GM19240 (cell line): Measurements from ENCODE around the gene ZNF536.
"Not testable (repeated sequence)": the region's sequence is repeated elsewhere in the genome, so short reads cannot be mapped to it uniquely, and the experiment has no call there.

Source experiments
- DNase-seq: peaks from one replicate; pipeline ENCODE4 v3.0.0; 2011; ENCODE audit warnings: low spot score; ENCODE audit not compliant: insufficient read length

The ZNF536 gene

DNA sequence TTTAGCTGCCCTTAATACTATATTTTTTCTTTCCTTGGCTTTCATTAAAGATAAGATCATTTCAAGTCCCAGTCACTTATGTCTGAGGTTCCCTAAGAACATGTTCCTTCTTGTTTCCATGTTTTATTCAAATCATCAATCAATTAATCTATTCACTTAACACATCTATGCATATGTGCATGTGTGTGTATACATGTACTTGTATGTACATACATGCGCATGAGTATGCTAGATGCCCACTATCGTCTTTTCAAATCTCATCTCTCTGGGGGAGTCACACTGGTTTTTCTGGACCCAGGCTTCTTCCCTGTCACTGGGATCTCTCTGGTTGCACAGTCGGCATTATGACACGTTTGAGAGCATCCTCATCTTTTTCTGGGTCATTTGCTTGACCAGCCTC, 108.9 kb downstream of the ZNF536 start:
- no peak for DNase-seq

DNA sequence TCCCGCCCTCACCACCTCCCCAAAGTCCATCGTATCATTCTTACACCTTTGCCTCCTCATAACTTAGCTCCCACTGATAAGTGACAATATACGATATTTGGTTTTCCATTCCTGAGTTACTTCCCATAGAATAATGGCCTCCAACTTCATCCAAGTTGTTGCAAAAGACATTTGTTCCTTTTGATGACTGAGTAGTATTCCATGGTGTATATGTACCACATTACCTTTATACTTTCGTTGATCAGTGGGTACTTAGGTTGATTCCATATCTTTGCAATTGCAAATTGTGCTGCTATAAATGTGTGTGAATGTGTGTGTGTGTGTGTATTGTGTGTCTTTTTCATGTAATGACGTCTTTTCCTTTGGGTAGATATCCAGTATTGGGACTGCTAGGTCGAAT, 109.6 kb downstream of the ZNF536 start:
- no peak for DNase-seq

DNA sequence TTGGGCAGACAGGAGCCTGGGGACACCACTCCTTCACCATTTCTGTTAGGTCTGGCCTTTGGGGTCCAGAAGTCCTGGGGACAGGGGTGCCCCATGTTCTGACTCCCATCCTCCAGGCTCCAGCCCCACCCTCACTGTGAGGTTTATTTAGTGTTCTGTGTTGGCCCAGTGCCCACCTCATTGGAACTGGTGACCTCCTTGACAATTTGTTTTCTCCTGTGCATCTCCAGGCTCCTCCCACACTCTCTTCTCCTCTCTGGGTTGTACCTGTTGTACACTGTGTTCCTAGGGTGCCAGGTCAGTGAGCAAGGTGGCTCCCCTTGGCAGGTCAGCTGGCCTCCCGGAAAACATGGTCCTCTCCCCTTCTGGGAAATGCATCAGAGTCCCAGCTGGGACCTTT, 110.8 kb downstream of the ZNF536 start:
- no peak for DNase-seq

DNA sequence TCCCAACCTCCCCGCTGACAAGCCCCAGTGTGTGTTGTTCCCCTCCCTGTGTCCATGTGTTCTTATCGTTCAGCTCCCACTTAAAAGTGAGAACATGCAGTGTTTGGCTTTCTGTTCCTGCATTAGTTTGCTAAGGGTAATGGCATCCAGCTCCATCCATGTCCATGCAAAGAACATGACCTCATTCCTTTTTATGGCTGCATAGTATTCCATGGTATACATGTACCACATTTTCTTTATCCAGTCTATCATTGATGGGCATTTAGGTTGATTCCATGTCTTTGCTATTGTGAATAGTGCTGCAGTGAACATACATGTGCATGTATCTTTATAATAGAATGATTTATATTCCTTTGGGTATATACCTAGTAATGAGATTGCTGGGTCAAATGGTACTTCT, 114.1 kb downstream of the ZNF536 start:
- DNase-seq = not testable (repeated sequence)

DNA sequence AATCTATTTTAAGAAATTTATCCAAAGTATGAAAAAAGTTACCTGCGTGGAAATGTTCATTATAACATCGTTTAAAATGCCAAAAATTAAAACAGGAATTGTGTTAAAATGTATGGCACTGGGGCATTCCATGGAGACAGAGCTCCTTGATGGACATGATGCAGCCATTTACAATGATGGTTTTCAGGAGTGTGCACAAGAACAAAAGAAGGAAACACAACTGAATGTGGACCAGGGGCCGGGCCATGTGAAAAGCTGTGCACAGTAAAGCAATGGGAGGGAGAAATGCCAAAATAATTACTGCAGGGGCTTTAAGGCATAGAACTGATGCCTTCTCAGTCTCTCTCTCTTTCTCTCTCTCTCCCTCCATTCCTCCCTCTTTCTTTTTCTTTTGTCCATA, 115.0 kb downstream of the ZNF536 start:
- no peak for DNase-seq

DNA sequence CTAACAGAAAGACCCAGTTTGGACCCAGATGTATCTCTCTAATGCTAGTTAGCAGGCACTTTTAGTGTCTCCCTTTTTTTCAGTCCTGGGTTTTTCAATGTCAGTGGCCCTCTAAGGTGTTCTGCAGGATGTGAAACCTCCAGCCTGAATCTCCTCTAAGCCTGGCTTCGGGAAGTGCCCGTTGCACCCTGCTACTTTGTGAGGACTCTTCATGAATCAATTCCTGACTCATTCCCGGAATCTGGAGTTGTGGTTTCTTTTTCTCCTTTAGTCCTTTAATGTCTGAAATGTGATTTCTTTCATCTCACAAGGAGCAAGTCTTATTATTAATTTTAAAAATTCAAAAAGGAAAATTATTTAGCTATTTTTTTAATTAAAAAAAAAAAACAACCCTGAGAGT, 116.0 kb downstream of the ZNF536 start:
- DNase-seq = no peak

DNA sequence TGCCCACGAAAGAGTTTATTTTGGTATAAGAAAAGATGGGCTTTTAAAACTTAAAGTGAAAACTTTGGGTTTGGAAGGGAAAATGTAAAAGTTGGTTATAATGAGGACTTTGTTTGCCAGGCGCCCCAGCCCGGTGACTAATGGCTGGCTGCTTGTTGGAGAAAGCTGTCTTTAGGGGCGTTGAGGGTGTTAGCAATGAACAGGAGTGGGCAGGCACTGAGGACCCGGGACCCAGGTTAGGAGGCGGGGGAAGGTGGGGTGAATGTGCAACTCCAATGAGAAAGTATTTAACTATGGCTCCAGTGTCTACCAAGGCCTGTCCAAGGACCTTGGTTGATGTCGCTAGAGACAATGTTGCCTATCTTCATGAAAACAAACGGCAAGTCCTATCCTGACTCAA, 118.6 kb downstream of the ZNF536 start:
- no peak for DNase-seq

DNA sequence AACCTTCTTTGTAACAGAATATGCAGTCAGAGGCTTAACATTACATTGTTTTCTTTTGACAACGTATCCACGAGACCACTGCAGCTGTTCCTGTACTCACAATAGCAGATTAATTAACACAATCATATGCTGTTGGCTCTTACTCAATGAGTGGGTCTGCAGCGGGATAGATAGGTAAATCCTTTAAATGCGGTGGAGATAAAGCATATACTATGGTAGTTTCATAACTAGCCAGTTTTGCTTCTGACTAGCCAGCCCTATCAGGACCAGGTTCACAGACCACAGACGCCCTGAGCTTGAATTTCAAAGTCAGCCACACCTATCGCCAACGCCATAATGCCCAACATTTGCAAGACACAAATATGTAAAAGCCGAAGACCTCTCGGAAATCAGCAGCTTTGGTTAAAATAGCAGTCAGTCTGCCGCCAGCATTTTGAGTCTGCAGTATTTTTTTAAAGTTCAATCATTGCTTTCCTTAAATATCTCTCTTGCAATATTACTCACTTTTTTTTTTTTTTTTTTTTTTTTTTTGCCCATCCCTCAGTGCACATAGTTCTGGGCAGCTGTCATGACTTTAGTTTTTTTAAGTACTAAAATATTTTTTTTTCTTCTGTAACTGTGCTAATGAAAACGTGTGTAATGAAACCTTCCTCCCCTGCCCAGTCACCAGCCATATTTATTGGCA, 120.5 kb downstream of the ZNF536 start:
- no peak for DNase-seq

DNA sequence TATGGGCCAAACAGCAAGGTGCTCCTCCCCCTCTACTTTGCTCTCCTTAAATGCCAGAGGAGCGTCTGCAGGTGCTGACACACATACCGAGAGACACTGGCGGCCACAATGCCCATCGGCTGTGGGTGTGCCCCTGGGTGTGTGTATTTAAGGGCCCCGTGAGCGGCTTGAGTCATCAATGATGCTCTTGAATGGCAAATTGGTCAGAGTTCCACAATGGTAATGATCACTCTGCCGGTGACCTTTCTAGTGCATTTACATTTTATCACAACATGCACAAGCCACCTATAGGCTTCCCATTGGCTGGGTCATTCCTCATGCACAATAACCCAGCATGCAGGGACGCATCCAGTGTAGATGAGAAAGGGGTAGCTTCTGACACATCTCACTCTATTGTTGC, 124.8 kb downstream of the ZNF536 start:
- DNase-seq = no peak

DNA sequence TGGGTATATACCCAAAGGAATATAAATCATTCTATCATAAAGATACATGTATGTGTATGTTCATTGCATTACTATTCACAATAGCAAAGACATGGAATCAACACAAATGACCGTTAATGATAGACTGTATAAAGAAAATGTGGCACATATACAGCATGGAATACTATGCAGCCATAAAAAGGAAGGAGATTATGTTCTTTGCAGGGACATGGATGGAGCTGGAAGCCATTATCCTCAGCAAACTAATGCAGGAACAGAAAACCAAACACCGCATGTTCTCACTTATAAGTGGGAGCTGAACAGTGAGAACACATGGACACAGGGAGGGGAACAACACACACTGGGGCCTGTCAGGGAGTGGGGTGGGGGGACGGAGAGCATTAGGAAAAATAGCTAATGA, 125.9 kb downstream of the ZNF536 start:
- DNase-seq = not testable (repeated sequence)

DNA sequence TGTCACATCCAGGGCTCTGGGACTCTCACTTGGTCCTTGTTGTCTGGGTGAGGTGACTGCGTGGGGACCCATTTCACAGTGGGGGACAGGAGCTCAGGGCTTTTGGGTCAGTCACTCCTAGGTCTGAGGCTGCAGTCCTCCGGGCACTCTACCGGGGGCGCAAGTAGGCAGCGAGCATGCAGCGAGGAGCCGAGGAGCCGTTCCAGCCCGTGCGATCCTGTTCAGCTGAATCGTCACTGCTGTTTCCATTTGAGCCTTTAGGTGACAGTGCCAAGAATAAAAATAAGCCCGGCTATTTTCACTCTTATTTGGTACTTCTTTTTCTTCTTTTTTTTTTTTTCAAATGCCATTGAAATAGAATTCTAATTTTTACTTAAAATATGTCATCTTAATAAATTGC, 126.5 kb downstream of the ZNF536 start:
- DNase-seq = no peak

DNA sequence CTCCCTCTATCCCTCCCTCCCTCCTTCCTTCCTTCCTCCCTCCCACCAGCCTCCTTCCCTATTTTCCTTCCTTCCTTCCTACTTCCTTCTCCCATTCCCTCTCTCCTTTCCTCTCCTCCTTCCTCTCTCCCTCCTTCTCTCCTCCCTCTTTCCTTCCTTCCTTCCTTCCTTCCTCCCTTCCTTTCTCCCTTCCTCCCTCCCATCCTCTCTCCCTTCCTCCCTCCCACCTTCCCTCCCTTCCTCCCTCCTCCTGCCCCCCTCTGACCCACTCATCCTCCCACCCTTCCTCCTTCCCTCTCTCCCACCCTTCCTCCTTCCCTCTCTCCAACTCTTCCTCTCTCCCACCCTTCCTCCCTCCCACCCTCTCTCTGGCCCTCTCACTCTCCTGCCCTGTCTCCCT, 132.1 kb downstream of the ZNF536 start:
- DNase-seq = no peak

DNA sequence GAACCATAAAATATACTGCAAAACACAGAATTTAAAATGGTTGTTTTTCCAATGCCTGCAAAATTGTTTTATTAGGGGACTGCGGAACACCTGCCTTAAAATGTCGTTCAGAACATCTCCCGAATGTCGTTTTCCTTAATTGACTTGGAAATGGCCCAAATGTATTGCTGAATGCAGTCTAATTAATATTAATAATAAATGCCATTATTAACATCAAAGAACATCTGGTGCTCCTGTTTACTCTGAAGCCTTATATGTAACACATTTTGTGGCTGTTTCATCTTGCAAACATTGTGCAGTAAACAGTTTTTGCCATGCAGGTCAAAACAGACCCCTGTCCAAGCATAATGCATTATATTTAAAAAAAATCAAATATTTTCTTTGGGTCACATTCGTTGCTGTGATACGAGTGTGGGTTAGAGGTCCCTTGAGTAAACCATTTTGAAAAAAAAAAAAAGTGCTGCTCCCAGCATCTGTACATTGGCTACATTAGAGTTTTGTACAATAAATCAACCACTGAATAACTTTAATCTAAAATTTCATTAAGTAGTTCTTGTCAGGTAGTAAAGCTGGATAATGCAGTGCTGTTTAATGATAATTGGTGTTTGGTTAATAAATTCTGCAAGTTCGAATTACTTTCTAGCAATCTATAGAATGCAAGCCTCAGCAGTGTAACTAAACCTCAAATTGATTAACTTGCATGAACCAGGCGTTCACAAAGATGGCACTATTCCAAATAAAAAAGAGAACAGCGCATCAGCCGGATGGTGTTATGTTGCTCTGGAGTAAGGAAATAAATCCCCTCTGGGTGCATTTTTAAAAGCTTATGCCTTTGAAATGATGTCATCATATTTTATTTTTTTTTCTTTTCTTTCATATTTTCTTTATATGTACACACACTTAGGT, 140.2 kb downstream of the ZNF536 start:
- DNase-seq = no peak

DNA sequence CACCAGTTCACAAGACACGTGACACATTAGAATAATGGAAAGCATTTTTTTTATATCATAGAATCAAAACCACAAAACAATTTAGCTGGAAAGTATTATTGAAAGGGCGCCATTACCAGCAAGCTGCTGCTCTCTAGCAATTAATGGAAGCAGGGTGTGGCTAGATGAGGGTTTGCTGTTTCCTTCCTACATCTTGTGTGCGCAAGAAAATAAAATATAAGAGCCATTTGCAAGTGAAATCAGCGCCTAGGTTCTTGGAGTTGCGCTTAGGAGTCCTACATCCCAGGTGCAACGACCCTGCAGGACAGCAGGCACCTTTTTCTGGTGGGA, 140.9 kb downstream of the ZNF536 start:
- DNase-seq = no peak

DNA sequence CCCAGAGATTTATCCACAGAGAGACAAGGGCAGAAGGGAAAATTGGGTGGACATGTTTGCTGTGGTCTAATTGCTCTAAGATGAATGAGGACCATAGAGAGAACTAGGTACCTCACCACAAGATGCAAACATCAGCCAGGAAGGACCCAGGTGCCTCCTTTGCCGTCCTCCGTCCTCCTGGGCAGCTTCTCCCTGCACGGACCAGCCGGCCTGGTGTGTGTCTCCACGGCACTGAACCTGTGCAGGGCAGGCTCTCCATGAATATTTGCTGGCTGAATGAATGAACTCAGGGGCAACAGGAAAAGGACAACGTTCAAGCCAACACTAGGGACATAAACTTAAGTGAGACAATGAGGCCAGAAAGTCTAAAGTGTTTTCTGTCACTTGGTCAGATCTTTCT, 143.9 kb downstream of the ZNF536 start:
- no peak for DNase-seq

DNA sequence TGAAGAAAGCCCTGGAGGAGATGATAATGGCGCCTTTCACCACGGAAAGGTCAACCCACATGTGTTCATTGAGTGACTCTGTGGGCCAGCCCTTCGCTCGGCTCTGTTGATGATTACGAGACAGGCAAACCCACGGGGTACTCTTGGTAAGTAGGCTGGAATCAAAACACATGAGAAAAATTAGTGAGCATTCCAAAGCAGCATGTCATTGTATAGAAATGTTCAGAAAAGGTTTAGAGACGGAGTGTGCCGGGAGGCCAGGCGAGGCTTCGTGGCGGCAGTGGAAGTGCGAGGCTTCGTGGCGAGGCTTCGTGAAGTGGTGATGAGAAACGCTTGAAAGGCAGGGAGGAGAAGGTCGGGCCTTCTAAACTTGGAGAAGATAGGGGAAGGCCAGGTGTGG, 144.3 kb downstream of the ZNF536 start:
- DNase-seq = no peak

DNA sequence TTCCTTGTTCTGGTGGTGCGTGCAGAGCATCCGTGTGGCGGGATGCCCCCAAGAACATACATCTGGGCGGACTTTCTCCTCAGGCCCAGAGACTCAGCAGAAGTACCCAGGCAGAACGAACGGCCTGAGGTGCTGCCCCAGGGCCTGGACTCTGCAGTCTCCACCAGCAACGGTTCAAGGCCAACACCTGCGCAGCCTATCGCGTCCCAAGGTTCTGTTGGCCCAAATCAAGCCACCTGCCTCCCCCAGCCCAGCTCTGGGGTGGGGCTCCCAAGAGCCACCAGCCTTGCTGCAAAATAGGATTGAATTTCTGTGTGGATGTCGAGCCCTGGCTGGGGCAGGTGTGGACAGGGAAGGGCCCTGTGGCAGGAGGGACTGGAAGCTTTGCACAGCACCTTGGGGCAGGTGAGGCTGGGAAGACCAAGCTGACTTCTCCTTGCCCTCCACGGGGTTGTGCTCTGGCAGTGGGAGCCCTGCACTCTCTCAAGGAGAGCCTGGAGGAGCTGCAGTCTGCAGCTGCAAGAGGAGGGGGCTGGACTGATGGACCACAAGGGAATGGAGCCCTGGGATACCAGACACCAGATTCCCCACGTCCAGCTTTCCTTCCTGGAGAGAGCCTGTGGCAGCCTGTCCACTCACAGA, 146.9 kb downstream of the ZNF536 start:
- no peak for DNase-seq

DNA sequence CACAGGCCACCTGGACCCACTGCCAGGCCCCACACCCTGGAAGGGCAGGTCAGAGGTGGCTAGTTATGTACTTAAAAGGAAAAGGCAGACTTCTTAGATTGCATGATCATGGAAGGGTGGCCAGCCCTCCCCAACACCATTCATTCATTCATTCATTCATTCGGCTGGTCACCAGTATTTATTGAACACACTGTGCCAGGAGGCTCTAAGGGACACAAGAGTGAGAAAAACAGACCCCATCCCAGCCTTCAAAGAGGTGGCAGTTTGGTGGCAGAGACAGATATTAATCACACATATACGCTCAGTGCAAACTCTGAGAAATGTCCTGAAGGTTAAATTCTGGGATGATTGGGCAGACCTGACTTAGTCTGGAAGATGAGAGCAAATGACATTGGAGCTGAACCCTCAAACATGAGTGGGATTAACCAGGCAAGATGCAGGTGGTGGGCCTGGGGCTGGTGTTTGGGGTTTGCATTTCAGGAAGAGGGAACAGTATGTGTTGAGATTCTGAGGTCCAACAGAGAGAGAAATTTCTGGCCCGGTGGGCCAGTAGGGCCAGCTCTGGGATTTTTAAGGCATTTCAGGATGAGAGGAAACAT, 147.5 kb downstream of the ZNF536 start:
- no peak for DNase-seq

DNA sequence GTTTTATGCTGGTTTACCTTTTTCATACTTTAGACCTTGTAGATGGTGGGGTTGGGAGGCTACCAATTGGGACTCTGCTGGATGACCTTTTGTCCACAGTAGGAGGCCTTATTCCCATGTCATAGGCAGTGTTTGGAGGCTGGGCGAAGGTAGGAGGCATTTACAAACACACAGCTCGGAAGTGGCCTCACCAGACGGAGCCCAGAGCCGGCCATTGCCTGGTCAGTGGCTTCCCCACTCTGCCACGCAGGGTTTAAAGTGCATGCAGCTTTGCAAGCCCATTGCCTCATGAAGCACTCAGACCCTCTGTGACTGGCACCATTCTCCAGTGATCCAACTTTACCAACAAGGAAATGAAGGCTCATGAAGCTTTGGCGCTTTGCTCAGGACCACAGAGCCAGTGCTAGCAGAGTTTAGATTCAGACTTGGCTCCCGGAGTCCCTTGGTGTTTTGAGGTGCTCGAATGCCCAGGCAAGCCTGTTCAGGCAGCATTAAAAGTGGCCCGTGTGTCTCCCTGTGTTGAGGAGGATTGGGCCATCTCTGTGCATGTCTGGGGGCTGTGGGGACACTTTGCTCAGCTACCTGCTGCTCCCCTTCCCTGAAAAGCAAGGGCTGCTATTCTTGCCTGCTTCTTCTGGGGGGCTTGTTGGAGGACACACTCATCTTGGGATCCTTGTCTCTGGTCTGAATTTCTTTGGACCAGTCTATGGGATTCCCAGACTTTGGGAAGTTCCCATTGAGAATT, 148.7 kb downstream of the ZNF536 start:
- DNase-seq = no peak

DNA sequence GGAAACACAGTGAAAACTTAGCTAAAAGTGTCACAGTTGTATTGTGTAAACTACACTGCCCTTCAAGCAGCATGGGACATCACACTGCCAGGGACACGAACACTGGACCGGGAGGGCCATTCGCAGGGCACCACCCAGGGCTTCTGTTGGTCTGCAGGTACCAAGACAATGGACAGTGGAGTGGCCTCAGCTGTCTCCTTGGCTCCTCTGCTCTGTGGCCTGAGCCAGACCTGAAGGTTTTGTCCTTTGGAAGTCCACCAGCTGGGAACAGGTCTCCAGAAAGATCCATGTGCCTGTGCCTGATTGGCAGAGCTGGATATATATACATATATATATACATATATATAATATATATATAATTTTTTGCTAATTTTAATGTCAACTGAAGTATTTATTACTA, 149.8 kb downstream of the ZNF536 start:
- no peak for DNase-seq

DNA sequence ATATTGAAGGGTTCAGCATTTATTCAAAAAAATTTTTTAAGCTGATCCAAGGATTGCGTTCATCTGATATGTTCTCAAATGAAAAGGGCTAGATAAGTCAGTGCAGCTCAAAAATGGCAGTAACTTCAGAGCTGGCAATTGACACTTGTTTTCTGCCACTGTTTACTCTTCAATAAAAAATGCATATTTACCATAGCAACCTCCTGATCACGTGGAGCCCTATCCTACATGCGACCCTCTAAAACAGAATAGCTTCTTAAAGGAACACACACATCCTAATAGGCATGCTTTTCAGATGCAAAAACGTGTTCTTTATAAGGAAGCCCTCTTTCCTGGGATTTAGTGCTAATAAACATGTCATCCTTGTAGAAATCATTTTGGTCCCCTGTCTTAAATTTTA, 150.2 kb downstream of the ZNF536 start:
- DNase-seq = no peak
